ENCODE measurements around the gene TRIM4. TPM values are rescaled to one million over a fixed set of nuclear protein-coding genes. Genes with fewer than 3 reads are reported as not detected.
"Not testable (repeated sequence)": the region's sequence is repeated elsewhere in the genome, so short reads cannot be mapped to it uniquely, and the experiment has no call there.

The TRIM4 gene
- total RNA-seq, 1 donor from 2014 or later, result 35.8 TPM

GRCh38 chr7:99938296-99938695, 19.0 kb upstream of the TRIM4 start:
- DNase-seq (no peak), ATAC-seq (ENCODE audit: low read depth) (no peak)
- TF ChIP-seq CTCF (IDR thresholded peaks at IDR 0.05), result no peak
- Mint-ChIP-seq H3K4me1 (no peaks in the 10 kb centered on the region), H3K27me3 (peaks cover 52% of the 10 kb centered on the region), H3K9me3 (peaks cover 12% of the 10 kb centered on the region), H3K36me3 (ENCODE audit: low read depth) (no peaks in the 10 kb centered on the region), H3K4me3 (no peak overlapping the region), H3K27ac (no peak overlapping the region)
- intact Hi-C loops (cut with micrococcal nuclease), result no loop called here
- POLR2A ChIA-PET, result no interaction called here
- CTCF ChIA-PET, result interaction anchor here (0.6 to 1.2 kb wide), 3 partner anchors 25 to 962 kb away, joined by 3 to 4 read pairs (median 3); no protein-coding TSS in a partner anchor

- H3K27ac Mint-ChIP-seq; CTCF ChIA-PET; POLR2A ChIA-PET; DNase-seq; H3K4me1 Mint-ChIP-seq; intact Hi-C loops (cut with micrococcal nuclease); ATAC-seq (ENCODE audit: low read depth); H3K36me3 Mint-ChIP-seq (ENCODE audit: low read depth); H3K4me3 Mint-ChIP-seq: not testable (repeated sequence)
- peaks cover 12% of the 10 kb centered on the region for H3K9me3 Mint-ChIP-seq
- H3K27me3 Mint-ChIP-seq, result peaks cover 58% of the 10 kb centered on the region
These were observed 15.7 kb upstream of the TRIM4 start for GRCh38 chr7:99935009-99935408.

GRCh38 chr7:99930376-99930775, 11.0 kb upstream of the TRIM4 start:
- Mint-ChIP-seq H3K36me3 (ENCODE audit: low read depth) (no peaks in the 10 kb centered on the region), H3K4me3 (no peak overlapping the region), H3K9me3 (no peaks in the 10 kb centered on the region), H3K4me1 (peaks cover 8% of the 10 kb centered on the region), H3K27ac (no peak overlapping the region), H3K27me3 (peaks cover 78% of the 10 kb centered on the region)
- ATAC-seq (ENCODE audit: low read depth), result no peak
- no peak for TF ChIP-seq CTCF (IDR thresholded peaks at IDR 0.05)
- ChIA-PET CTCF (no interaction called here), POLR2A (no interaction called here)
- no peak for DNase-seq
- intact Hi-C loops (cut with micrococcal nuclease), result no loop called here

DNA sequence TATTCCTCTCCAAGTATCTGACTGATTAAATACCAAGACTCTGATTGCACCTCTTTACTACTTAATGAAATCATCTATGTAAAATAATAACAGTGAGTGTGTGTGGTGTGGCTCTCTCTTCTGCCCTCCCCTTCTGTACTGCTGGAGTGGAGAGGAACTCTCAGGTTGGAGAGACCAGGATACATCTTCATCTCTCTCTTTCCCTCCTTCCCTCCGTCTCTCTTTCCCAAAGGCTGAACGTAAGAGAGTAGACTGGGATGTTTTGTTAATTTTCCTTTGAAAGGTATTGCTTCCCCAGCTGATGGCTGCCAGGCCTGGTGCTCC, 10.4 kb upstream of the TRIM4 start:
- no peak for TF ChIP-seq CTCF (IDR thresholded peaks at IDR 0.05)

DNA sequence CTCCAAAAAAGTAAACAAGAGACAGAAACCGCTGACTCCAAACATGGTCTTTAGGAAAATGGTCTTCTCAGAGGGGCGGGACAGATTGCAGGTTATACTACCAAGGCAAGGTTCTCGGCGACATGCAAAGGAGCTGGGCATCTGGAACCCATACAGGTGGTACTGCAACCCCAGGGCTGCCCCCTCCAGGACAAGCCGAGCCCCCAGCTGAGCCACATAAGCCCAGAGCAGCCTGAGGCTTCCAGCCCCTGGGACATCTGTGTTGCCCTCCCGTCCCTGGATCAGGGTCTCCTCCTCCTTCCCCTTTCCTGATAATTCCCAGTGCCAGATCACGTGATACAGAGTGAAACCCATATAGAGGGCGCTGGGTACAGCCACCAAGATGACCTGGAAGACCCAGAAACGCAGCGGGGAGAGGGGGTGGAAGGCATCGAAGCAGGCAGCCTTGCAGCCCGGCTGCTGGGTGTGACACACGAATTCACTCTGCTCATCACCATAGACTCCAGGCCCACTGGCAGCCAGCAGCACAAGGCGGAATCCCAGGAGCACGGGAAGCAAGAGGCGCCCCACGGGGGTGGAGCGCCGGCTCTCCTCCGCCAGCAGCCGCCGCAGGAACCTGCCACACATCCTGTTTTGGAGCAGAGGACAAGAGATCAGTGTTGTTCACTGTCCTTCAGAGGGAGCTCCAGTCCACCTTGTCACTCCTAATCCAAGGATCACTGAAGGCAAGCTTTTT, 9.8 kb upstream of the TRIM4 start, which contains the start of gene GJC3:
TSS of gene GJC3 (minus strand) at position 627 of the 736 bp plus-strand sequence. CDS start at position 627, 0 bp downstream.
- TF ChIP-seq CTCF (IDR thresholded peaks at IDR 0.05), result no peak
- H3K27ac Mint-ChIP-seq, result no peak within 1 kb of the TSS
- H3K9me3 Mint-ChIP-seq, result no peaks in the 10 kb centered on the region
- ChIA-PET CTCF (no interaction called here), POLR2A (no interaction called here)
- H3K27me3 Mint-ChIP-seq, result peaks cover 69% of the 10 kb centered on the region
- no peak within 1 kb of the TSS for H3K4me3 Mint-ChIP-seq
- H3K4me1 Mint-ChIP-seq, result peaks cover 8% of the 10 kb centered on the region
- DNase-seq (no peak), ATAC-seq (ENCODE audit: low read depth) (no peak)
- H3K36me3 Mint-ChIP-seq (ENCODE audit: low read depth), result no peaks in the 10 kb centered on the region
- intact Hi-C loops (cut with micrococcal nuclease), result no loop called here

More for the DNA sequence above, 10.4 kb upstream of the TRIM4 start:
- no peak overlapping the region for H3K27ac Mint-ChIP-seq
- H3K36me3 Mint-ChIP-seq (ENCODE audit: low read depth), result no peaks in the 10 kb centered on the region
- no peak overlapping the region for H3K4me3 Mint-ChIP-seq
- DNase-seq, result no peak
- H3K27me3 Mint-ChIP-seq, result peaks cover 73% of the 10 kb centered on the region
- intact Hi-C loops (cut with micrococcal nuclease), result no loop called here
- ChIA-PET CTCF (no interaction called here), POLR2A (no interaction called here)
- H3K4me1 Mint-ChIP-seq, result peaks cover 8% of the 10 kb centered on the region
- no peak for ATAC-seq (ENCODE audit: low read depth)
- H3K9me3 Mint-ChIP-seq, result no peaks in the 10 kb centered on the region

GRCh38 chr7:99928188-99928587, 8.9 kb upstream of the TRIM4 start:
- Mint-ChIP-seq H3K9me3 (no peaks in the 10 kb centered on the region), H3K36me3 (ENCODE audit: low read depth) (no peaks in the 10 kb centered on the region), H3K4me1 (peaks cover 8% of the 10 kb centered on the region), H3K27me3 (peaks cover 60% of the 10 kb centered on the region), H3K27ac (no peak overlapping the region), H3K4me3 (no peak overlapping the region)
- intact Hi-C loops (cut with micrococcal nuclease), result no loop called here
- DNase-seq, result no peak
- ATAC-seq (ENCODE audit: low read depth), result no peak
- POLR2A ChIA-PET, result no interaction called here
- no peak for TF ChIP-seq CTCF (IDR thresholded peaks at IDR 0.05)
- CTCF ChIA-PET, result no interaction called here

All from activated B cell treated with CpG ODN at 0.5 μM for 24 hours (primary cell).